NCI-H2081 (cell line): ENCODE results near the gene DNASE1L2.

Source experiments
- DNase-seq, 2 experiments: peaks; one replicate each; lab custom pipeline; 2025; lab: John Stamatoyannopoulos, UW

Gene DNASE1L2

GRCh38 chr16:2204416-2205103 lies 31.7 kb upstream of the DNASE1L2 start:
- DNase-seq, result no peak

GRCh38 chr16:2205104-2205966 lies 30.9 kb upstream of the DNASE1L2 start, which contains the start of gene MLST8:
TSS of gene MLST8 (plus strand) at chr16:2205454. CDS start at chr16:2206086, 632 bp downstream.
- DNase-seq, result peak; percentile 79 to 82

GRCh38 chr16:2205967-2206313 lies 30.3 kb upstream of the DNASE1L2 start:
- DNase-seq, result no peak

- no peak for DNase-seq
Measured at GRCh38 chr16:2206420-2206779, 29.8 kb upstream of the DNASE1L2 start.

GRCh38 chr16:2206780-2207433 lies 29.3 kb upstream of the DNASE1L2 start:
- DNase-seq, result peak in 1 of 2 experiments; percentile 30

- DNase-seq, result no peak
Measured at GRCh38 chr16:2207872-2208271, 28.4 kb upstream of the DNASE1L2 start.

GRCh38 chr16:2208308-2208707 lies 27.9 kb upstream of the DNASE1L2 start:
- DNase-seq, result peak in 1 of 2 experiments; percentile 50

GRCh38 chr16:2208772-2209171 lies 27.5 kb upstream of the DNASE1L2 start:
- DNase-seq, result no peak

- DNase-seq, result no peak
Measured at GRCh38 chr16:2209258-2210008, 26.8 kb upstream of the DNASE1L2 start.

GRCh38 chr16:2210009-2210332 lies 26.3 kb upstream of the DNASE1L2 start:
- no peak for DNase-seq

GRCh38 chr16:2210386-2211365 lies 25.6 kb upstream of the DNASE1L2 start, which contains the start of gene BRICD5:
TSS of gene BRICD5 (minus strand) at chr16:2210863. CDS start at chr16:2210833, 30 bp downstream.
- no peak for DNase-seq

- no peak for DNase-seq
Measured at GRCh38 chr16:2211923-2212347, 24.3 kb upstream of the DNASE1L2 start.

- DNase-seq, result no peak
Measured at GRCh38 chr16:2212362-2213324, 23.6 kb upstream of the DNASE1L2 start.

- no peak for DNase-seq
Measured at GRCh38 chr16:2213817-2214718, 22.2 kb upstream of the DNASE1L2 start.

- DNase-seq, result no peak
Measured at GRCh38 chr16:2214719-2214968, 21.6 kb upstream of the DNASE1L2 start, which contains the start of gene PGP. TSS of gene PGP (minus strand) at chr16:2214840. CDS start at chr16:2214777, 63 bp downstream.

GRCh38 chr16:2216330-2216729 lies 19.9 kb upstream of the DNASE1L2 start:
- DNase-seq, result no peak

GRCh38 chr16:2223221-2223941 lies 12.9 kb upstream of the DNASE1L2 start, which contains the start of gene E4F1:
TSS of gene E4F1 (plus strand) at chr16:2223591. CDS start at chr16:2223614, 23 bp downstream.
- DNase-seq, result peak; percentile 99

- DNase-seq, result peak in 1 of 2 experiments; percentile 51
Measured at GRCh38 chr16:2223942-2224486, 12.2 kb upstream of the DNASE1L2 start.
